ENCODE measurements around the gene FILIP1L.

DNA sequence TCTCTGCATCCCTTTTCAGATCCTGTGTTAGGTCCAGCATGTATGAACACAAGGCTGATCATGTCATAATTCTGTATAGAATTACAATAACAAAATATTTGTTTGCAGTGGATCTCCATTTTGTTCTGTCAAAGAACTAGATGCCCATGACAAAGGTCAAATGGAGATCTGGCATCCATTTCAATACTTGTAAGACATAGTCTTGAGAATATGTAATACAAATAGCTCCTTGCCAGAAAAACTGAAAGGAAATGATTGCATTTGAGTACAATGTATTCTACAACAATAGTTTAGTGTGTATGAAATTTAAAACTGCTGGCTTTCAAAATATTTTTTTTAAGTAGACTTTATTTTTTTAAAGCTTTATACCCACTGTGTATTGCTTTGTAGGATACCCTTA lies 195.6 kb downstream of the FILIP1L start:
- TF ChIP-seq, protein P1, sequence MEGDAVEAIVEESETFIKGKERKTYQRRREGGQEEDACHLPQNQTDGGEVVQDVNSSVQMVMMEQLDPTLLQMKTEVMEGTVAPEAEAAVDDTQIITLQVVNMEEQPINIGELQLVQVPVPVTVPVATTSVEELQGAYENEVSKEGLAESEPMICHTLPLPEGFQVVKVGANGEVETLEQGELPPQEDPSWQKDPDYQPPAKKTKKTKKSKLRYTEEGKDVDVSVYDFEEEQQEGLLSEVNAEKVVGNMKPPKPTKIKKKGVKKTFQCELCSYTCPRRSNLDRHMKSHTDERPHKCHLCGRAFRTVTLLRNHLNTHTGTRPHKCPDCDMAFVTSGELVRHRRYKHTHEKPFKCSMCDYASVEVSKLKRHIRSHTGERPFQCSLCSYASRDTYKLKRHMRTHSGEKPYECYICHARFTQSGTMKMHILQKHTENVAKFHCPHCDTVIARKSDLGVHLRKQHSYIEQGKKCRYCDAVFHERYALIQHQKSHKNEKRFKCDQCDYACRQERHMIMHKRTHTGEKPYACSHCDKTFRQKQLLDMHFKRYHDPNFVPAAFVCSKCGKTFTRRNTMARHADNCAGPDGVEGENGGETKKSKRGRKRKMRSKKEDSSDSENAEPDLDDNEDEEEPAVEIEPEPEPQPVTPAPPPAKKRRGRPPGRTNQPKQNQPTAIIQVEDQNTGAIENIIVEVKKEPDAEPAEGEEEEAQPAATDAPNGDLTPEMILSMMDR (IDR thresholded peaks at IDR 0.05): no peak
- no peak for TF ChIP-seq POLR2AphosphoS5 (IDR thresholded peaks at IDR 0.05; ENCODE audit: insufficient read depth in 1 of 2, low read depth in 1 of 2)

Measured in vagina (tissue), 2 donors.